GM12878 (cell line): ENCODE data around the gene GIMAP6. TPM values are rescaled to one million over a fixed set of nuclear protein-coding genes. Genes with fewer than 3 reads are reported as not detected.
A peak's percentile ranks its signal among the peaks of the same experiment; 100 is the strongest.
"Not testable (repeated sequence)": the region's sequence is repeated elsewhere in the genome, so short reads cannot be mapped to it uniquely, and the experiment has no call there.

Experiments
- ATAC-seq: fragments of 200-7000 bp; cut with Tn5 transposase; 3 replicates; pipeline ENCODE4 v1.9.1; 2020; ENCODE audit warnings: mild to moderate bottlenecking, moderate library complexity
- BruUV-seq: library from RNA; stranded (reverse); fragments of 400-500 nt; replicated peaks from 2 replicates; lab custom pipeline; 2021; lab: Mats Ljungman, UMichigan
- CTCF ChIA-PET: fragments of 300-600 bp; sonication (Branson Sonifier 250); formaldehyde crosslinking; extraction: SDS; loops from one replicate; lab custom pipeline; 2021; ENCODE audit warnings: inconsistent platforms; lab: Yijun Ruan, JAX
- POLR2A ChIA-PET: fragments of 350-600 bp; formaldehyde crosslinking; extraction: SDS; loops from one replicate; lab custom pipeline; 2021; ENCODE audit warnings: inconsistent platforms; lab: Charles Lee
- RAD21 ChIA-PET: fragments of 300-600 bp; sonication (Branson Sonifier 250); formaldehyde crosslinking; loops from one replicate; lab custom pipeline; 2023; ENCODE audit warnings: antibody characterized with exemption; ENCODE audit not compliant: unreplicated experiment; lab: Charles Lee
- SMC1A ChIA-PET: fragments of 300-600 bp; sonication (Branson Sonifier 250); formaldehyde crosslinking; loops from one replicate; lab custom pipeline; 2023; ENCODE audit not compliant: unreplicated experiment, uncharacterized antibody; lab: Charles Lee
- DNase-seq: peaks from one replicate; pipeline ENCODE4 v3.0.0-alpha.2; 2011; ENCODE audit warnings: low read depth, low spot score
- FAIRE-seq: peaks from 3 replicates; lab custom pipeline; 2011; peaks lifted over from hg19 to GRCh38; lab: Jason Lieb, UNC
- H2AFZ ChIP-seq: 2 replicates; pipeline ENCODE4 v1.6.0; 2011; ENCODE audit warnings: low read depth, low read length, control low read depth; ENCODE audit not compliant: control insufficient read depth
- H3K27ac ChIP-seq: 2 replicates; pipeline ENCODE4 v1.5.1; 2011; ENCODE audit warnings: control low read depth; ENCODE audit not compliant: control insufficient read depth, insufficient read depth
- H3K27me3 ChIP-seq, 2 experiments: replicated peaks in 1 of 2; 2 replicates each; pipeline versions ENCODE4 v1.6.0 to v1.6.1; 2011; ENCODE audit warnings: low read length in 1 of 2; ENCODE audit not compliant: control insufficient read depth in 2 of 2, insufficient read depth in 2 of 2
- H3K36me3 ChIP-seq, 2 experiments: 2 replicates each; pipeline ENCODE4 v1.5.1; 2011; ENCODE audit warnings: low read length in 1 of 2; ENCODE audit not compliant: control insufficient read depth in 2 of 2, insufficient read depth in 2 of 2
- H3K4me1 ChIP-seq: 2 replicates; pipeline ENCODE4 v1.6.1; 2011; ENCODE audit warnings: mild to moderate bottlenecking, low read length, moderate library complexity, mixed read lengths; ENCODE audit not compliant: control insufficient read depth, insufficient read depth
- H3K4me2 ChIP-seq: 2 replicates; pipeline ENCODE4 v1.6.0; 2011; ENCODE audit warnings: control low read depth; ENCODE audit not compliant: control insufficient read depth, insufficient read depth
- H3K4me3 ChIP-seq: fragments of 200-600 bp; sonication (generic); 2 replicates; pipeline ENCODE4 v1.5.1; 2016
- H3K79me2 ChIP-seq: 2 replicates; pipeline ENCODE4 v1.6.0; 2011; ENCODE audit warnings: low read length; ENCODE audit not compliant: control insufficient read depth, insufficient read depth
- H3K9ac ChIP-seq: 2 replicates; pipeline ENCODE4 v1.8.0; 2011; ENCODE audit warnings: low read length, control low read depth, mixed read lengths; ENCODE audit not compliant: control insufficient read depth, insufficient read depth
- H3K9me3 ChIP-seq: replicated peaks from 3 replicates; pipeline ENCODE4 v1.5.1; 2011; ENCODE audit warnings: mild to moderate bottlenecking, low read length; ENCODE audit not compliant: control insufficient read depth, insufficient read depth
- H4K20me1 ChIP-seq: 2 replicates; pipeline ENCODE4 v1.6.0; 2011; ENCODE audit not compliant: control insufficient read depth, insufficient read depth
- WGBS: methylation state at CpG from one replicate; pipeline ENCODE4 v1.1.6; 2016; ENCODE audit warnings: low lambda C conversion rate; ENCODE audit not compliant: insufficient replicate concordance, insufficient coverage; ENCODE audit errors: missing lambda C conversion rate; 5-methylcytosine and 5-hydroxymethylcytosine counted together
- in situ Hi-C: fragments of 300-500 bp; cut with MboI; formaldehyde crosslinking; loops from 9 replicates; pipeline ENCODE4 v1.14.3; 2018; ENCODE audit warnings: mixed read lengths
- intact Hi-C: fragments of 100-400 bp; cut with micrococcal nuclease; formaldehyde crosslinking; loops from one replicate; pipeline ENCODE4 v1.14.2; 2022; ENCODE audit not compliant: unreplicated experiment
- polyA plus RNA-seq, 11 experiments: library from polyadenylated mRNA; depleted of rRNA in 4 of 11; unstranded in 6 of 11; stranded (reverse) in 5 of 11; fragments of >200 nt; fragmentation: Nextera tagmentation in 4 of 11; fragmentation: Illumina TruSeq in 1 of 11; extraction: Ambion mirVana in 4 of 11; extraction: Trizol in 1 of 11; gene quantifications; 1 replicate in 1 of 11; 2 replicates in 10 of 11; pipeline versions ENCODE4 v1.2.1 to v1.2.3, GENCODE V29; 2011 to 2016; ENCODE audit warnings: inconsistent platforms in 2 of 11, missing spikeins in 2 of 11, low read depth in 1 of 11
- total RNA-seq, 4 experiments: library from RNA; depleted of rRNA in 3 of 4; stranded (reverse); fragments of >200 nt in 3 of 4; fragmentation: Illumina TruSeq in 1 of 4; extraction: Trizol in 1 of 4; gene quantifications; 2 replicates each; pipeline versions ENCODE4 v1.2.1 to v1.2.3, GENCODE V29; 2013 to 2021

Gene GIMAP6
- total and polyA plus RNA-seq, 10 of the 15 experiments (the other 5 are each of a cell fraction or from before 2014, with no cell fraction given): 6.2 to 49.2 (median 35.4) TPM

- in situ Hi-C loops, H2AFZ ChIP-seq, H3K9ac ChIP-seq, RAD21 ChIA-PET, H3K4me1 ChIP-seq, FAIRE-seq, DNase-seq, H3K27me3 ChIP-seq, POLR2A ChIA-PET, H3K4me3 ChIP-seq, CTCF ChIA-PET, H3K4me2 ChIP-seq, H3K36me3 ChIP-seq, ATAC-seq, BruUV-seq, H3K79me2 ChIP-seq, intact Hi-C loops, H3K9me3 ChIP-seq, H4K20me1 ChIP-seq: not testable (repeated sequence)
- 61% methylated on average over 3 of the region's 3 CpGs for WGBS
- peak overlapping the region; percentile 25; the same call in 1 of the 2 replicates for H3K27ac ChIP-seq
- SMC1A ChIA-PET: interaction anchor here (1.7 kb wide), 1 partner anchor 16 kb away, joined by 5 read pairs; no protein-coding TSS in a partner anchor
Observed at GRCh38 chr7:150676854-150677253, 44.7 kb upstream of the GIMAP6 start.

GRCh38 chr7:150676276-150676675 lies 44.1 kb upstream of the GIMAP6 start:
- H3K9me3 ChIP-seq, H2AFZ ChIP-seq, H3K36me3 ChIP-seq, ATAC-seq, RAD21 ChIA-PET, in situ Hi-C loops, H3K27ac ChIP-seq, H4K20me1 ChIP-seq, H3K4me1 ChIP-seq, H3K79me2 ChIP-seq, BruUV-seq, H3K4me3 ChIP-seq, H3K9ac ChIP-seq, H3K27me3 ChIP-seq, H3K4me2 ChIP-seq, intact Hi-C loops, DNase-seq, CTCF ChIA-PET, POLR2A ChIA-PET: not testable (repeated sequence)
- FAIRE-seq: peak; percentile 41
- SMC1A ChIA-PET: interaction anchor here (1.7 kb wide), 1 partner anchor 15 kb away, joined by 5 read pairs; no protein-coding TSS in a partner anchor
